ENCODE measurements around the gene CABCOCO1. TPM values are rescaled to one million over a fixed set of nuclear protein-coding genes. Genes with fewer than 3 reads are reported as not detected.
"Not testable (repeated sequence)": the region's sequence is repeated elsewhere in the genome, so short reads cannot be mapped to it uniquely, and the experiment has no call there.

The CABCOCO1 gene
- total RNA-seq, 4 donors from 2014 or later = 0.45 to 0.54 TPM; not detected in 2

- DNase-seq = no peak
- 96% methylated on average over 1 of the region's 1 CpG for WGBS, 2 donors
- no peak for TF ChIP-seq CTCF (IDR thresholded peaks at IDR 0.05)
- no peak for TF ChIP-seq POLR2A (IDR thresholded peaks at IDR 0.05)
- Histone ChIP-seq H3K4me3 (replicated peaks in 1 of 3) (no peak overlapping the region), H3K9me3 (no peaks in the 10 kb centered on the region), H3K27me3 (no peaks in the 10 kb centered on the region), H3K4me1 (no peaks in the 10 kb centered on the region), H3K36me3 (no peaks in the 10 kb centered on the region), H3K27ac (no peak overlapping the region)
- intact Hi-C loops (cut with DNase I) = no loop called here
Measured at GRCh38 chr10:61705022-61705613, 42.4 kb downstream of the CABCOCO1 start.

DNA sequence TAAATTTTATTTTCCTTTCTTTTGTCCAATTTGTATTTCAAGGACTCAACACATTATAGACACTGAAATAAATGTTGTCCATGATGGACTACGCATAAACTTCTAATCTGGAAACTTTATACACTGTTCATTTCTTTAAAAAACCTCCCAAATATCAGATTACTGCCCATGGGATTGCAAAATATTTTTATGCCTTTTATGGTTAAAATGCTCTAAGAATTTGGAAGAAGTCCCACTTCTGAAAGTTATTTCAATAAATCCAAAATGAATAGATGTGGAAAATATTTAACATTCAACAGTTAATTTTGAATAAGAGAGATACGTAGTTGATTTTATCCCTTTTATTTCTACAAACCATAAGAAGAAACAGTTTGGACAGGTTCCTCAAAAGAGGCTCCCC is 46.1 kb downstream of the CABCOCO1 start:
- Histone ChIP-seq H3K9me3 (no peaks in the 10 kb centered on the region), H3K4me1 (no peaks in the 10 kb centered on the region), H3K4me3 (replicated peaks in 1 of 3) (no peak overlapping the region), H3K27ac (no peak overlapping the region), H3K36me3 (no peaks in the 10 kb centered on the region), H3K27me3 (no peaks in the 10 kb centered on the region)
- DNase-seq = no peak
- intact Hi-C loops (cut with DNase I) = no loop called here
- WGBS, 2 donors = 82 to 83% methylated on average over 2 of the region's 2 CpGs
- TF ChIP-seq CTCF (IDR thresholded peaks at IDR 0.05) (no peak), POLR2A (IDR thresholded peaks at IDR 0.05) (no peak)

GRCh38 chr10:61712105-61712504 is 49.4 kb downstream of the CABCOCO1 start:
- H3K4me1 ChIP-seq; intact Hi-C loops (cut with DNase I); H3K27me3 ChIP-seq; H3K9me3 ChIP-seq; H3K36me3 ChIP-seq; H3K4me3 ChIP-seq (replicated peaks in 1 of 3); H3K27ac ChIP-seq; DNase-seq: not testable (repeated sequence)
- WGBS, 2 donors = 78 to 80% methylated on average over 2 of the region's 2 CpGs

DNA sequence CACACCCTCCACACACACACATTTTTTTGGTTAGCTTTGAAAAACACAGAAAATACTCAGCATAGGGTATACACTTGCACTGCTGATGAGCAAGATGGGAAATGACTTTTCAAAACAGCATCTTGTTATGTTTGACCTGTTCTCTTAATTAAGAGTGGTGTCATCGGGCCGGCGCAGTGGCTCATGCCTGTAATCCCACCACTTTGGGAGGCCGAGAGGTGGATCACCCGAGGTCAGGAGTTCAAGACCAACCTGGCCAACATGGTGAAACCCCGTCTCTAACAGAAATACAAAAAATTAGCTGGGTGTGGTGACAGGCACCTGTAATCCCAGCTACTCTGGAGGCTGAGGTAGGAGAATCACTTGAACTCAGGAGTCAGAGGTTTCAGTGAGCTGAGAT is 56.7 kb downstream of the CABCOCO1 start:
- intact Hi-C loops (cut with DNase I); H3K36me3 ChIP-seq; H3K9me3 ChIP-seq; H3K27ac ChIP-seq; H3K4me3 ChIP-seq (replicated peaks in 1 of 3); H3K27me3 ChIP-seq; DNase-seq; H3K4me1 ChIP-seq: not testable (repeated sequence)
- 88 to 97% methylated on average over 6 of the region's 6 CpGs for WGBS, 2 donors

DNA sequence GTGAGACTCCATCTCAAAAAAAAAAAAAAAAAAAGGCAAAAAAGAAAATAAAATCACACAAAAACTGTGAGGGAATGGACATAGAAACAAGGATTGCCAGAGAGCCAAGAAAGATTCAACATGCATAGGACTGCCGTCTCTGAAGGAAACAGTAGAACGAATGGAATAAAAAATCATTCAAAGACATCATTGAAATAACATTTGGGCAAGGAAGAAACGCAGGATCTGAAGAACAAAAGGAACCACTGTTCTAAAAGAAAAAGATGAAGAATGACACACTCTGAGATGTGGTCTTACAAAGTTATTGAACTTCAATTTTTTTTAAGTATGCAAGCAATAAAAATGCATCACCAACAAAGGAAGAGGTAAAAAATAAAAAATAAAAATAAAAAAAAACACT is 57.2 kb downstream of the CABCOCO1 start:
- H3K9me3 ChIP-seq = no peaks in the 10 kb centered on the region
- DNase-seq = no peak
- H3K4me1 ChIP-seq = no peaks in the 10 kb centered on the region
- no peak overlapping the region for H3K27ac ChIP-seq
- H3K27me3 ChIP-seq = no peaks in the 10 kb centered on the region
- intact Hi-C loops (cut with DNase I) = no loop called here
- TF ChIP-seq CTCF (IDR thresholded peaks at IDR 0.05) (no peak), POLR2A (IDR thresholded peaks at IDR 0.05) (no peak)
- 90 to 92% methylated on average over 3 of the region's 3 CpGs for WGBS, 2 donors
- H3K36me3 ChIP-seq = no peaks in the 10 kb centered on the region
- no peak overlapping the region for H3K4me3 ChIP-seq (replicated peaks in 1 of 3)

DNA sequence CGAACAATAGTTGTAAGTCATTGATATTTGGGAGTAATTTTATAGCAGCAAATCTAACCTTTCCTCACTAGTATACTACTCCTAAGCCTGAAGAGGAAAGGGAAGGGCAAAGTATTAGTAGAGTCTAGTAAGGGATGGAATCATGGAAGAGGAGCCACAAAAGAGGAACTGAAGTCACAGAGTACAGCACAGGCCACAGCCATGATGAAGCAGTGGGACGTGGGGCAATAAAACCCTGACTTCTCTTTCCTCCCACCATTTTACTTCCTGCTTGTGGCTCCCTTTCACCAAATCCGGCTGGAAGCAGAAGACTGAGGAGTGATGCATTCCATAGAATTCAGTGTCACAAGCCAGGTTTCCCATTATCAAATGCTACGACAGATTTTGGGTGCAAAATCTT is 58.7 kb downstream of the CABCOCO1 start:
- intact Hi-C loops (cut with DNase I) = no loop called here
- Histone ChIP-seq H3K27ac (no peak overlapping the region), H3K9me3 (no peaks in the 10 kb centered on the region), H3K36me3 (no peaks in the 10 kb centered on the region), H3K4me3 (replicated peaks in 1 of 3) (no peak overlapping the region), H3K27me3 (no peaks in the 10 kb centered on the region), H3K4me1 (no peaks in the 10 kb centered on the region)
- WGBS, 2 donors = 91 to 96% methylated on average over 4 of the region's 4 CpGs
- TF ChIP-seq POLR2A (IDR thresholded peaks at IDR 0.05) (no peak), CTCF (IDR thresholded peaks at IDR 0.05) (no peak)
- DNase-seq = no peak

- H3K36me3 ChIP-seq; H3K27ac ChIP-seq; H3K4me3 ChIP-seq (replicated peaks in 1 of 3); H3K27me3 ChIP-seq; DNase-seq; H3K9me3 ChIP-seq; H3K4me1 ChIP-seq; intact Hi-C loops (cut with DNase I): not testable (repeated sequence)
- WGBS, 2 donors = 88 to 90% methylated on average over 2 of the region's 2 CpGs
Measured at GRCh38 chr10:61725221-61725620, 62.5 kb downstream of the CABCOCO1 start.

All from thyroid gland (tissue), 4 donors.